HL-60 (cell line): ENCODE results near the gene MRPS35.

ENCODE experiments used
- DNase-seq, 2 experiments: peaks; one replicate each; pipeline ENCODE4 v3.0.0-alpha.2; 2010 to 2020; ENCODE audit warnings: low read depth in 1 of 2, low spot score in 1 of 2
- H3K27ac ChIP-seq: fragments of 250-450 bp; sonication (Bioruptor Pico); replicated peaks from 2 replicates; pipeline ENCODE4 v1.5.1; 2020; ENCODE audit warnings: mild to moderate bottlenecking, moderate library complexity
- H3K27me3 ChIP-seq: fragments of 250-450 bp; sonication (Bioruptor Pico); 2 replicates; pipeline ENCODE4 v1.5.1; 2021; ENCODE audit warnings: mild to moderate bottlenecking, moderate library complexity; ENCODE audit not compliant: insufficient read depth, poor library complexity, severe bottlenecking
- H3K4me3 ChIP-seq: replicated peaks from 2 replicates; pipeline ENCODE4 v1.5.1; 2011; ENCODE audit warnings: mild to moderate bottlenecking, control low read depth, low read length; ENCODE audit not compliant: insufficient read depth
- GABPA ChIP-seq: IDR thresholded peaks from 2 replicates; pipeline ENCODE4 v1.6.1; 2012; ENCODE audit warnings: low read depth
- POLR2AphosphoS5 ChIP-seq: IDR thresholded peaks from 2 replicates; pipeline ENCODE4 v1.6.1; 2012; ENCODE audit warnings: low read depth
- SPI1 ChIP-seq: IDR thresholded peaks from 2 replicates; pipeline ENCODE4 v1.6.1; 2012; ENCODE audit warnings: low read depth, mild to moderate bottlenecking, borderline replicate concordance
- TF ChIP-seq, protein P1 (sequence below): IDR thresholded peaks from one replicate; pipeline ENCODE4 v1.5.1; 2011; ENCODE audit warnings: low read length, control low read depth, inconsistent platforms; ENCODE audit not compliant: insufficient read depth
- TF ChIP-seq, protein P2 (sequence below): IDR thresholded peaks from 2 replicates; pipeline ENCODE4 v1.6.1; 2012; ENCODE audit warnings: low read depth; ENCODE audit not compliant: insufficient replicate concordance

Gene MRPS35

DNA sequence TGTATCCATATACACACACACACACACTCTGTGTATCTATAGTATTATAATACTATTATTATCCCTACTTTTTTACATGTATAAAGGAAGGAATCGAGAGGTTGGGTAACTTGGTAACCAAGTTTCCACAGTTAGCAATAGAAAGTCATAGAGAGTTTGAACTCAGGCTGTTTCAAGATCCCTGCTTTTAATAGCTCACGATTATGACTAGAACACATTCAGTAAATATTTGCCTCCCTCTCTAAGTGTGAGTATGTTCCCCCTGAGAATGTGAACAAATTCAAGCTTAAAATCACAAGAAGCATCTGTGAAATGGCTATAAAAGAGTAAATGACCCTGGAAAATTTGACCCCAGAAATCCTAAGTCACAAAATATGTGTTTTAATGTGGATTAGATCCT is 25.4 kb upstream of the MRPS35 start:
- H3K27ac ChIP-seq: no peak overlapping the region
- no peak overlapping the region for H3K4me3 ChIP-seq
- no peaks in the 10 kb centered on the region for H3K27me3 ChIP-seq
- TF ChIP-seq SPI1 (no peak), POLR2AphosphoS5 (no peak), GABPA (no peak)
- TF ChIP-seq, protein P1, sequence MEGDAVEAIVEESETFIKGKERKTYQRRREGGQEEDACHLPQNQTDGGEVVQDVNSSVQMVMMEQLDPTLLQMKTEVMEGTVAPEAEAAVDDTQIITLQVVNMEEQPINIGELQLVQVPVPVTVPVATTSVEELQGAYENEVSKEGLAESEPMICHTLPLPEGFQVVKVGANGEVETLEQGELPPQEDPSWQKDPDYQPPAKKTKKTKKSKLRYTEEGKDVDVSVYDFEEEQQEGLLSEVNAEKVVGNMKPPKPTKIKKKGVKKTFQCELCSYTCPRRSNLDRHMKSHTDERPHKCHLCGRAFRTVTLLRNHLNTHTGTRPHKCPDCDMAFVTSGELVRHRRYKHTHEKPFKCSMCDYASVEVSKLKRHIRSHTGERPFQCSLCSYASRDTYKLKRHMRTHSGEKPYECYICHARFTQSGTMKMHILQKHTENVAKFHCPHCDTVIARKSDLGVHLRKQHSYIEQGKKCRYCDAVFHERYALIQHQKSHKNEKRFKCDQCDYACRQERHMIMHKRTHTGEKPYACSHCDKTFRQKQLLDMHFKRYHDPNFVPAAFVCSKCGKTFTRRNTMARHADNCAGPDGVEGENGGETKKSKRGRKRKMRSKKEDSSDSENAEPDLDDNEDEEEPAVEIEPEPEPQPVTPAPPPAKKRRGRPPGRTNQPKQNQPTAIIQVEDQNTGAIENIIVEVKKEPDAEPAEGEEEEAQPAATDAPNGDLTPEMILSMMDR: no peak
- TF ChIP-seq, protein P2, sequence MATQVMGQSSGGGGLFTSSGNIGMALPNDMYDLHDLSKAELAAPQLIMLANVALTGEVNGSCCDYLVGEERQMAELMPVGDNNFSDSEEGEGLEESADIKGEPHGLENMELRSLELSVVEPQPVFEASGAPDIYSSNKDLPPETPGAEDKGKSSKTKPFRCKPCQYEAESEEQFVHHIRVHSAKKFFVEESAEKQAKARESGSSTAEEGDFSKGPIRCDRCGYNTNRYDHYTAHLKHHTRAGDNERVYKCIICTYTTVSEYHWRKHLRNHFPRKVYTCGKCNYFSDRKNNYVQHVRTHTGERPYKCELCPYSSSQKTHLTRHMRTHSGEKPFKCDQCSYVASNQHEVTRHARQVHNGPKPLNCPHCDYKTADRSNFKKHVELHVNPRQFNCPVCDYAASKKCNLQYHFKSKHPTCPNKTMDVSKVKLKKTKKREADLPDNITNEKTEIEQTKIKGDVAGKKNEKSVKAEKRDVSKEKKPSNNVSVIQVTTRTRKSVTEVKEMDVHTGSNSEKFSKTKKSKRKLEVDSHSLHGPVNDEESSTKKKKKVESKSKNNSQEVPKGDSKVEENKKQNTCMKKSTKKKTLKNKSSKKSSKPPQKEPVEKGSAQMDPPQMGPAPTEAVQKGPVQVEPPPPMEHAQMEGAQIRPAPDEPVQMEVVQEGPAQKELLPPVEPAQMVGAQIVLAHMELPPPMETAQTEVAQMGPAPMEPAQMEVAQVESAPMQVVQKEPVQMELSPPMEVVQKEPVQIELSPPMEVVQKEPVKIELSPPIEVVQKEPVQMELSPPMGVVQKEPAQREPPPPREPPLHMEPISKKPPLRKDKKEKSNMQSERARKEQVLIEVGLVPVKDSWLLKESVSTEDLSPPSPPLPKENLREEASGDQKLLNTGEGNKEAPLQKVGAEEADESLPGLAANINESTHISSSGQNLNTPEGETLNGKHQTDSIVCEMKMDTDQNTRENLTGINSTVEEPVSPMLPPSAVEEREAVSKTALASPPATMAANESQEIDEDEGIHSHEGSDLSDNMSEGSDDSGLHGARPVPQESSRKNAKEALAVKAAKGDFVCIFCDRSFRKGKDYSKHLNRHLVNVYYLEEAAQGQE: no peak
- no peak for DNase-seq

DNA sequence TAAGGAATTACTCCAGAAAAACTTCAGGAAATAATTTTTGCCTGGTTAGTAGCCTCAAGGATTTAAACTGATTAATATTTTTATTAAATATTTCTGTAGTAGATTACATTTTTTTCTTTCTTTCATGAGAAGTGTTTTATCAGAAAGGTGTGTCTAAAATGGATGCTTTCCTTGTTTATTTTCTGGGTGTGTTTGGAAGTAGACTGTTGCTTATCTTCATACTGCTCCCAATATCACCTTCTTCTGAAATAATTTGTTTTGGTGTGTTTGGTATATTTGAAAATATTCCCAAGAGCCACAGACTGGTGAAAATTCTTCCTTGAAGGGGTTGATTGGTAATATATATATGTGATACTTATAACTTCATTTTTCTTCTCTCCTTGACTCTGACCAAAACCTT is 24.5 kb upstream of the MRPS35 start:
- TF ChIP-seq GABPA (no peak), POLR2AphosphoS5 (no peak), SPI1 (no peak)
- TF ChIP-seq, protein P2: no peak
- TF ChIP-seq, protein P1: no peak
- H3K27me3 ChIP-seq: no peaks in the 10 kb centered on the region

DNA sequence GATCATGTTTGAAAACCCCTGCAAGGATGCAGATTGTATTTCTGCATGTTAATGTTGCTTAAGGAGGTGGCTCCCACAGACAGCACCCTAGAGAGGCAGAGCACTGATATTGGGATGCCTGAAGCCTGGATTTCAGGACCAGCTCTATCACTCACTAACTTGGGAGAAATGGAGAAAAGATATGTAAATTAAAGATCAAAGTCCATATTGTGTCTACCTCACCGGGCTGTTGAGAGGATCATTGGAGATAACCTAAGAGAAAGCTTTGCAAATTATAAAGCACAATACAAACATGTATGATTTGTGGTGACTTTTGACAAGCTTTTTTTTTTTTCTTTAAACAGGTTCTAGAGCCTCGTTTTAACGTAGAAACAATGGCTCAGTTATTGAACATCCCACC is 22.0 kb upstream of the MRPS35 start:
- Histone ChIP-seq H3K27ac (no peak overlapping the region), H3K4me3 (no peak overlapping the region), H3K27me3 (no peaks in the 10 kb centered on the region)
- no peak for DNase-seq
- no peak for TF ChIP-seq GABPA
- TF ChIP-seq, protein P2: no peak
- TF ChIP-seq SPI1: no peak
- no peak for TF ChIP-seq POLR2AphosphoS5
- TF ChIP-seq, protein P1: no peak

More for the DNA sequence above, 24.5 kb upstream of the MRPS35 start:
- DNase-seq: no peak
- Histone ChIP-seq H3K4me3 (no peak overlapping the region), H3K27ac (no peak overlapping the region)
